ENCODE measurements around the gene KLHL41.

GRCh38 chr2:169486487-169486886, 23.0 kb upstream of the KLHL41 start:
- no peak for TF ChIP-seq EP300 (IDR thresholded peaks at IDR 0.05)
- TF ChIP-seq, protein P1, sequence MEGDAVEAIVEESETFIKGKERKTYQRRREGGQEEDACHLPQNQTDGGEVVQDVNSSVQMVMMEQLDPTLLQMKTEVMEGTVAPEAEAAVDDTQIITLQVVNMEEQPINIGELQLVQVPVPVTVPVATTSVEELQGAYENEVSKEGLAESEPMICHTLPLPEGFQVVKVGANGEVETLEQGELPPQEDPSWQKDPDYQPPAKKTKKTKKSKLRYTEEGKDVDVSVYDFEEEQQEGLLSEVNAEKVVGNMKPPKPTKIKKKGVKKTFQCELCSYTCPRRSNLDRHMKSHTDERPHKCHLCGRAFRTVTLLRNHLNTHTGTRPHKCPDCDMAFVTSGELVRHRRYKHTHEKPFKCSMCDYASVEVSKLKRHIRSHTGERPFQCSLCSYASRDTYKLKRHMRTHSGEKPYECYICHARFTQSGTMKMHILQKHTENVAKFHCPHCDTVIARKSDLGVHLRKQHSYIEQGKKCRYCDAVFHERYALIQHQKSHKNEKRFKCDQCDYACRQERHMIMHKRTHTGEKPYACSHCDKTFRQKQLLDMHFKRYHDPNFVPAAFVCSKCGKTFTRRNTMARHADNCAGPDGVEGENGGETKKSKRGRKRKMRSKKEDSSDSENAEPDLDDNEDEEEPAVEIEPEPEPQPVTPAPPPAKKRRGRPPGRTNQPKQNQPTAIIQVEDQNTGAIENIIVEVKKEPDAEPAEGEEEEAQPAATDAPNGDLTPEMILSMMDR (IDR thresholded peaks at IDR 0.05) = no peak
- no peak for TF ChIP-seq POLR2A (IDR thresholded peaks at IDR 0.05)
- TF ChIP-seq POLR2AphosphoS5 (IDR thresholded peaks at IDR 0.05) = no peak

Data from sigmoid colon (tissue), 4 donors.